IMR-90 (cell line): ENCODE results near the gene TBC1D22A. TPM values are rescaled to one million over a fixed set of nuclear protein-coding genes. Genes with fewer than 3 reads are reported as not detected.

ENCODE experiments used
- ATAC-seq: fragments of 200-7000 bp; cut with Tn5 transposase; 2 replicates; pipeline ENCODE4 v1.9.1; 2020; ENCODE audit warnings: low read depth, mild to moderate bottlenecking, moderate library complexity
- BruUV-seq: library from RNA; stranded (reverse); fragments of 400-500 nt; replicated peaks from 2 replicates; lab custom pipeline; 2021; lab: Mats Ljungman, UMichigan
- CTCF ChIA-PET: fragments of 300-600 bp; formaldehyde crosslinking; extraction: SDS; loops from one replicate; lab custom pipeline; 2021; ENCODE audit warnings: antibody characterized with exemption; lab: Yijun Ruan, JAX
- POLR2A ChIA-PET: fragments of 300-600 bp; sonication (Branson Sonifier 250); formaldehyde crosslinking; loops from one replicate; lab custom pipeline; 2022; ENCODE audit warnings: antibody characterized with exemption; ENCODE audit not compliant: unreplicated experiment; lab: Charles Lee
- DNase-seq: peaks from one replicate; pipeline ENCODE4 v3.0.0; 2013
- H2AFZ ChIP-seq: replicated peaks from 2 replicates; pipeline ENCODE3; 2013; ENCODE audit warnings: low read length, mild to moderate bottlenecking; ENCODE audit not compliant: poor library complexity
- H2AK5ac ChIP-seq: 2 replicates; pipeline ENCODE4 v1.6.1; 2013; ENCODE audit warnings: low read depth, low read length, inconsistent platforms
- H2AK9ac ChIP-seq: replicated peaks from 2 replicates; pipeline ENCODE3; 2013; ENCODE audit warnings: mild to moderate bottlenecking, low read depth, low read length, moderate library complexity; ENCODE audit not compliant: poor library complexity
- H2BK120ac ChIP-seq: 2 replicates; pipeline ENCODE4 v1.6.1; 2013; ENCODE audit warnings: low read depth, low read length, inconsistent platforms
- H2BK15ac ChIP-seq: 3 replicates; pipeline ENCODE4 v1.6.1; 2013; ENCODE audit warnings: low read depth, low read length, inconsistent platforms
- H2BK20ac ChIP-seq: 2 replicates; pipeline ENCODE4 v1.6.1; 2013; ENCODE audit warnings: low read depth, mild to moderate bottlenecking, inconsistent platforms, low read length, moderate library complexity
- H2BK5ac ChIP-seq: 2 replicates; pipeline ENCODE4 v1.6.1; 2013; ENCODE audit warnings: mild to moderate bottlenecking, low read depth, low read length, inconsistent platforms; ENCODE audit not compliant: poor library complexity, severe bottlenecking
- H3K14ac ChIP-seq: replicated peaks from 2 replicates; pipeline ENCODE4 v1.6.1; 2013; ENCODE audit warnings: low read depth, low read length, inconsistent platforms
- H3K18ac ChIP-seq: 2 replicates; pipeline ENCODE4 v1.6.1; 2013; ENCODE audit warnings: low read depth, low read length, control low read depth
- H3K23ac ChIP-seq: 2 replicates; pipeline ENCODE4 v1.6.1; 2013; ENCODE audit warnings: low read depth, low read length, inconsistent platforms
- H3K27ac ChIP-seq: 2 replicates; pipeline ENCODE4 v1.5.1; 2013; ENCODE audit warnings: mild to moderate bottlenecking, control low read depth, low read length; ENCODE audit not compliant: insufficient read depth
- H3K27me3 ChIP-seq: 2 replicates; pipeline ENCODE4 v1.6.1; 2013; ENCODE audit warnings: low read length; ENCODE audit not compliant: control insufficient read depth, insufficient read depth
- H3K36me3 ChIP-seq: 2 replicates; pipeline ENCODE4 v1.6.1; 2013; ENCODE audit warnings: low read length, mixed read lengths; ENCODE audit not compliant: control insufficient read depth, insufficient read depth
- H3K4ac ChIP-seq: 2 replicates; pipeline ENCODE4 v1.6.1; 2013; ENCODE audit warnings: low read depth, low read length, inconsistent platforms
- H3K4me1 ChIP-seq: 2 replicates; pipeline ENCODE4 v1.6.1; 2013; ENCODE audit warnings: low read length, mixed read lengths; ENCODE audit not compliant: control insufficient read depth, insufficient read depth
- H3K4me2 ChIP-seq: 2 replicates; pipeline ENCODE4 v1.6.1; 2013; ENCODE audit warnings: low read depth, mild to moderate bottlenecking, control low read depth, low read length, moderate library complexity
- H3K4me3 ChIP-seq: 2 replicates; pipeline ENCODE4 v1.5.1; 2013; ENCODE audit warnings: low read depth, mild to moderate bottlenecking, control low read depth, low read length, moderate library complexity; ENCODE audit not compliant: insufficient read depth
- H3K56ac ChIP-seq: 2 replicates; pipeline ENCODE4 v1.6.1; 2013; ENCODE audit warnings: low read length, inconsistent platforms; ENCODE audit not compliant: insufficient read depth; ENCODE audit errors: extremely low read depth
- H3K79me1 ChIP-seq, 2 experiments: 2 replicates each; pipeline ENCODE4 v1.6.1; 2013; ENCODE audit warnings: low read length in 2 of 2, inconsistent platforms in 1 of 2, low read depth in 1 of 2
- H3K9ac ChIP-seq: 2 replicates; pipeline ENCODE4 v1.6.1; 2013; ENCODE audit warnings: low read depth, low read length, control low read depth
- H3K9me1 ChIP-seq: 2 replicates; pipeline ENCODE4 v1.6.1; 2013; ENCODE audit warnings: low read length, inconsistent platforms; ENCODE audit not compliant: insufficient read depth
- H3K9me3 ChIP-seq: 2 replicates; pipeline ENCODE4 v1.6.1; 2013; ENCODE audit warnings: low read length; ENCODE audit not compliant: control insufficient read depth, insufficient read depth
- H4K20me1 ChIP-seq: 2 replicates; pipeline ENCODE4 v1.6.1; 2013; ENCODE audit warnings: low read length, inconsistent platforms; ENCODE audit not compliant: insufficient read depth
- H4K5ac ChIP-seq: 2 replicates; pipeline ENCODE4 v1.6.1; 2013; ENCODE audit warnings: mild to moderate bottlenecking, low read depth, low read length, control low read depth
- H4K8ac ChIP-seq, 2 experiments: 2 replicates each; pipeline ENCODE4 v1.6.1; 2013; ENCODE audit warnings: low read depth in 2 of 2, low read length in 2 of 2, control low read depth in 1 of 2, inconsistent platforms in 1 of 2
- H4K91ac ChIP-seq: 2 replicates; pipeline ENCODE4 v1.6.1; 2013; ENCODE audit warnings: low read depth, low read length, inconsistent platforms; ENCODE audit not compliant: insufficient read depth
- CEBPB ChIP-seq: IDR thresholded peaks from 2 replicates; pipeline ENCODE4 v1.6.1; 2012; ENCODE audit warnings: low read depth, low read length, improper control_type of control experiment
- POLR2A ChIP-seq: IDR thresholded peaks from 2 replicates; pipeline ENCODE4 v1.6.1; 2012; ENCODE audit warnings: mild to moderate bottlenecking, low read depth, low read length
- RCOR1 ChIP-seq: IDR thresholded peaks from 2 replicates; pipeline ENCODE4 v1.6.1; 2012; ENCODE audit warnings: mild to moderate bottlenecking, low read length, improper control_type of control experiment; ENCODE audit not compliant: insufficient replicate concordance
- RFX5 ChIP-seq: IDR thresholded peaks from 2 replicates; pipeline ENCODE4 v1.8.0; 2012; ENCODE audit warnings: low read depth, mild to moderate bottlenecking, low read length, moderate library complexity
- SMC3 ChIP-seq: fragments of 150-350 bp; IDR thresholded peaks from 2 replicates; pipeline ENCODE4 v1.6.1; 2016; ENCODE audit warnings: low read depth, mild to moderate bottlenecking, antibody characterized with exemption, low read length, moderate library complexity
- WGBS, 2 experiments: methylation state at CpG; one replicate each; pipeline versions ENCODE4 v1.1.5 to v1.1.7; 2013; ENCODE audit warnings: missing lambda C conversion rate in 2 of 2; ENCODE audit not compliant: insufficient read length in 1 of 2; ENCODE audit errors: extremely low coverage in 2 of 2; 5-methylcytosine and 5-hydroxymethylcytosine counted together
- dilution Hi-C: fragments of 300-500 bp; cut with HindIII; formaldehyde crosslinking; loops from one replicate; pipeline ENCODE4 v1.14.3; 2018; ENCODE audit warnings: low sequenced_read_pairs; ENCODE audit not compliant: unreplicated experiment
- in situ Hi-C: fragments of 300-500 bp; cut with MboI; formaldehyde crosslinking; loops from 3 replicates; pipeline ENCODE4 v1.14.3; 2019; ENCODE audit warnings: low sequenced_read_pairs, inconsistent platforms, mixed read lengths
- intact Hi-C: fragments of 100-400 bp; cut with micrococcal nuclease; formaldehyde crosslinking; loops from 2 replicates; pipeline ENCODE4 v1.10.0; 2022
- polyA plus RNA-seq, 3 experiments: library from polyadenylated mRNA; depleted of rRNA; stranded (reverse); fragments of >200 nt; gene quantifications; 2 replicates each; pipeline ENCODE4 v1.2.3, GENCODE V29; 2012; ENCODE audit warnings: low replicate concordance in 1 of 3
- total RNA-seq: library from RNA; depleted of rRNA; stranded (reverse); fragments of >200 nt; gene quantifications from 2 replicates; pipeline ENCODE4 v1.2.3, GENCODE V29; 2012
- TF ChIP-seq, protein P1 (sequence below): fragments of 150-350 bp; IDR thresholded peaks from 2 replicates; pipeline ENCODE4 v1.6.1; 2016; ENCODE audit warnings: low read depth, mild to moderate bottlenecking, low read length, moderate library complexity, borderline replicate concordance

The TBC1D22A gene
- total and polyA plus RNA-seq, 2 of the 4 experiments (the other 2 are of a cell fraction) = 9.0 to 16.7 TPM

GRCh38 chr22:47042116-47042825 lies 279.8 kb downstream of the TBC1D22A start:
- Histone ChIP-seq H2BK15ac (no peak overlapping the region), H3K9ac (no peak overlapping the region), H4K5ac (no peak overlapping the region), H3K79me1 (no peaks in the 10 kb centered on the region; a peak in 1 of 4 replicates), H2AK5ac (no peak overlapping the region), H4K20me1 (peaks cover 6% of the 10 kb centered on the region; the same call in 1 of the 2 replicates), H2AK9ac (no peak overlapping the region), H3K9me1 (0 out of 2 replicates have a peak, but pooled peaks cover 5% of the 10 kb centered on the region), H3K36me3 (peaks cover 3% of the 10 kb centered on the region; the same call in 1 of the 2 replicates), H2BK120ac (no peak overlapping the region), H3K14ac (no peak overlapping the region), H3K27ac (no peak overlapping the region), H3K4me2 (no peak overlapping the region), H2BK20ac (no peak overlapping the region), H4K91ac (no peak overlapping the region), H3K9me3 (no peaks in the 10 kb centered on the region), H3K4me3 (no peak overlapping the region), H3K4ac (no peak overlapping the region), H4K8ac (no peak overlapping the region), H2BK5ac (no peak overlapping the region), H3K18ac (no peak overlapping the region), H2AFZ (no peak overlapping the region), H3K27me3 (no peaks in the 10 kb centered on the region), H3K23ac (no peak overlapping the region), H3K4me1 (peaks cover 7% of the 10 kb centered on the region), H3K56ac (no peak overlapping the region)
- dilution Hi-C loops = no loop called here
- ATAC-seq (no peak), DNase-seq (no peak)
- BruUV-seq = no TSS peak
- in situ Hi-C loops = no loop called here
- CTCF ChIA-PET = no interaction called here
- intact Hi-C loops = no loop called here
- 97% methylated on average over 6 of the region's 11 CpGs; no CpG with 5 or more reads in 1 of the 2 experiments for WGBS, 2 experiments
- POLR2A ChIA-PET = no interaction called here
- TF ChIP-seq POLR2A = no peak
- no peak for TF ChIP-seq RCOR1
- TF ChIP-seq SMC3 = no peak
- no peak for TF ChIP-seq RFX5
- TF ChIP-seq CEBPB = no peak
- TF ChIP-seq, protein P1, sequence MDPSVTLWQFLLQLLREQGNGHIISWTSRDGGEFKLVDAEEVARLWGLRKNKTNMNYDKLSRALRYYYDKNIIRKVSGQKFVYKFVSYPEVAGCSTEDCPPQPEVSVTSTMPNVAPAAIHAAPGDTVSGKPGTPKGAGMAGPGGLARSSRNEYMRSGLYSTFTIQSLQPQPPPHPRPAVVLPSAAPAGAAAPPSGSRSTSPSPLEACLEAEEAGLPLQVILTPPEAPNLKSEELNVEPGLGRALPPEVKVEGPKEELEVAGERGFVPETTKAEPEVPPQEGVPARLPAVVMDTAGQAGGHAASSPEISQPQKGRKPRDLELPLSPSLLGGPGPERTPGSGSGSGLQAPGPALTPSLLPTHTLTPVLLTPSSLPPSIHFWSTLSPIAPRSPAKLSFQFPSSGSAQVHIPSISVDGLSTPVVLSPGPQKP = no peak
